ENCODE results near the gene RFX2.

DNA sequence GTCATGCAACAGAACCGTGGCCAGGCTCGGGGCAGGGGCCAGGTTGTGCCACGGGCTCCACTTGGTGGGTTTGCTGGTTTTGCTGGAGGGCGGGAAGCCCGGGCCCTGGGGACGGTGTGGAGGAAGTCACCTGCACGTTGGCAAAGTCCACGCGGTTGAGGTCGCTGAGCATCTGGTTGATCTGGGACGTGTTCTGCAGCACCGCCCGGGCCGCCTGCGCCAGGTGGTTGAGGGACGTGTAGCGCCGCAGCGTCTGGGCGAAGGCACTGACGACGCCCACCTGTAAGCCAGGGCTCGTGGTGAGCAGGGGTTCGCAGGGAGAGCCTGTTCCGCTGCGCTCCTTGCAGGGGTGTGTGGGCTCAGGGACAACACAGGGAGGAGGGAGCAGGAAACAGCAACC, 107.7 kb downstream of the RFX2 start:
- TF ChIP-seq POLR2A (IDR thresholded peaks at IDR 0.05; ENCODE audit: low read depth, low read length), result no peak
- no peak for TF ChIP-seq POLR2AphosphoS5 (IDR thresholded peaks at IDR 0.05; ENCODE audit: low read depth, low read length)
- no peak for TF ChIP-seq TAF1 (IDR thresholded peaks at IDR 0.05; ENCODE audit: borderline replicate concordance, low read depth, low read length)
